Gastrocnemius medialis (tissue), 4 donors: ENCODE data around the gene NCR3LG1. TPM values are rescaled to one million over a fixed set of nuclear protein-coding genes. Genes with fewer than 3 reads are reported as not detected.

Experiments
- ATAC-seq, 2 donors: fragments of 150-250 bp; one replicate each; pipeline ENCODE4 v1.9.1; 2016
- DNase-seq, 2 donors: peaks; one replicate each; pipeline ENCODE4 v3.0.0-alpha.2; 2019
- H3K27ac ChIP-seq, 4 donors: fragments of 200-600 bp; sonication (generic); 1 replicate in 1 of 4; 2 replicates in 3 of 4; pipeline ENCODE4 v1.5.1; 2016 to 2018; ENCODE audit warnings: mild to moderate bottlenecking in 2 of 4, moderate library complexity in 1 of 4
- H3K27me3 ChIP-seq, 3 donors: fragments of 200-600 bp; sonication (generic) in 2 of 3; 1 replicate in 1 of 3; 2 replicates in 2 of 3; pipeline versions ENCODE4 v1.5.1 to v1.6.0; 2016 to 2019; ENCODE audit warnings: mild to moderate bottlenecking in 1 of 3, moderate library complexity in 1 of 3
- H3K36me3 ChIP-seq, 2 donors: fragments of 200-600 bp; sonication (generic) in 1 of 2; one replicate each; pipeline ENCODE4 v1.5.1; 2017 to 2018
- H3K4me1 ChIP-seq, 2 donors: fragments of 200-600 bp; sonication (generic) in 1 of 2; one replicate each; pipeline ENCODE4 v1.5.1; 2016 to 2017; ENCODE audit warnings: mild to moderate bottlenecking in 2 of 2
- H3K4me3 ChIP-seq, 4 donors: fragments of 200-600 bp; sonication (generic) in 3 of 4; 1 replicate in 1 of 4; 2 replicates in 3 of 4; pipeline ENCODE4 v1.5.1; 2016 to 2019; ENCODE audit warnings: mild to moderate bottlenecking in 2 of 4
- H3K9me3 ChIP-seq, 3 donors: fragments of 200-600 bp; sonication (generic) in 2 of 3; 1 replicate in 1 of 3; 2 replicates in 2 of 3; pipeline ENCODE4 v1.5.1; 2016 to 2019
- POLR2A ChIP-seq, 2 donors: fragments of 450-650 bp; IDR thresholded peaks; one replicate each; pipeline ENCODE4 v1.6.1; 2017; ENCODE audit warnings: antibody characterized with exemption in 2 of 2, mild to moderate bottlenecking in 2 of 2, moderate library complexity in 2 of 2
- in situ Hi-C, 4 donors: fragments of 200-750 bp; cut with MboI; loops; one replicate each; pipeline versions ENCODE4 v1.15.0 to v1.8.0; 2017; ENCODE audit warnings: low sequenced_read_pairs in 4 of 4
- intact Hi-C: fragments of 100-400 bp; cut with DNase I; formaldehyde crosslinking; loops from one replicate; pipeline ENCODE4 v1.15.1; 2023; ENCODE audit warnings: low total_unique reads
- total RNA-seq, 4 donors: library from RNA; depleted of rRNA; stranded (reverse); fragments of >200 nt; gene quantifications; one replicate each; pipeline versions ENCODE4 v1.1.0 to v1.2.3, GENCODE V29; 2016
- TF ChIP-seq, protein P1 (sequence below), 5 experiments: fragments of 450-650 bp in 3 of 5; fragments of 200-600 bp in 2 of 5; sonication (generic) in 2 of 5; IDR thresholded peaks in 4 of 5; conservative IDR thresholded peaks in 1 of 5; 1 replicate in 4 of 5; 2 replicates in 1 of 5; pipeline ENCODE4 v1.5.1; 2016 to 2019; ENCODE audit warnings: antibody characterized with exemption in 5 of 5, mild to moderate bottlenecking in 3 of 5, moderate library complexity in 3 of 5

NCR3LG1 gene, protein sequence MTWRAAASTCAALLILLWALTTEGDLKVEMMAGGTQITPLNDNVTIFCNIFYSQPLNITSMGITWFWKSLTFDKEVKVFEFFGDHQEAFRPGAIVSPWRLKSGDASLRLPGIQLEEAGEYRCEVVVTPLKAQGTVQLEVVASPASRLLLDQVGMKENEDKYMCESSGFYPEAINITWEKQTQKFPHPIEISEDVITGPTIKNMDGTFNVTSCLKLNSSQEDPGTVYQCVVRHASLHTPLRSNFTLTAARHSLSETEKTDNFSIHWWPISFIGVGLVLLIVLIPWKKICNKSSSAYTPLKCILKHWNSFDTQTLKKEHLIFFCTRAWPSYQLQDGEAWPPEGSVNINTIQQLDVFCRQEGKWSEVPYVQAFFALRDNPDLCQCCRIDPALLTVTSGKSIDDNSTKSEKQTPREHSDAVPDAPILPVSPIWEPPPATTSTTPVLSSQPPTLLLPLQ
- under 1 TPM; 0.07 to 0.95 (median 0.38) TPM for total RNA-seq

DNA sequence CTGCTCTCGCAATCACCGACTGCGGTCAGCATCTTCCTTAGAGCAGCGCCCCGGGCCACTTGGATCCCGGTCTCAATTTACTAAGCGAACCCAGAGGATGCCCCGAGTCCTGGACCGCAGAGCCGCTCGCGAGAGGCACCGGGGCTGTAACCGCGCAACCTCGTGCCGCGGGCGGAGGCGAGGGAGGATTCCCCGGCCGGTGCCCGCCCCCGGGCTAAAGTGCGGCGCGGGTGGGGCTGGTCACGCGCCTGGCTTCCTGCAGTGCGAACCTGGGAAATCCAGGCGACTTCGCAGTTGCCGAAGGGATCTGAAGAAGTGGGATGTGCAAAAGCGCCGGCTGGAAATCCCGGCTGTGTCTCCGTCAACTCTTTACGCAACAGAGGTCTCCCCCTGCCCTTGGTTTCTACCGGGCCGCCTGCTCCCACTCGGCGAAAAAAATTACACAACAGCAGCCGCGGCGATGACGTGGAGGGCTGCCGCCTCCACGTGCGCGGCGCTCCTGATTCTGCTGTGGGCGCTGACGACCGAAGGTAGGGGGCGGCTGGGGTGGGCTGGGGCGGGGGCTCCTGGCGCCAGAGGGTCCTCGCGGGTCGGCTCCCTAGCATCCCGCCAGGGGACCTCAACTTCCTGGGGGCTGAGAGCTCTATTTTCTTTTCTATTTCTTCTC lies at the start of gene NCR3LG1:
Gene NCR3LG1 (plus strand): TSS at position 291 of the 667 bp plus-strand sequence. CDS start 170 bp downstream, at position 461.
- TF ChIP-seq POLR2A (IDR thresholded peaks at IDR 0.05) = no peak
- no peaks in the 10 kb centered on the region for H3K36me3 ChIP-seq
- ATAC-seq (peak; percentile 47 to 48), DNase-seq (peak; percentile 9 to 29)
- in situ Hi-C loops (no loop called here), intact Hi-C loops (loop anchor here (2.0 to 10.0 kb wide), 3 partner anchors 75 to 274 kb away; partner anchors contain the start of genes NUCB2, PIK3C2A and RPS13)
- peaks cover 16 to 27% (median 25%) of the 10 kb centered on the region in 3 donors for H3K27me3 ChIP-seq
- H3K27ac ChIP-seq = peak within 1 kb of the TSS in 1 of 4 donors; percentile 37
- H3K4me3 ChIP-seq = peak within 1 kb of the TSS; percentile 52 to 65 (median 60)
- H3K9me3 ChIP-seq = no peaks in the 10 kb centered on the region
- H3K4me1 ChIP-seq = peaks cover 17 to 24% of the 10 kb centered on the region in 2 donors

DNA sequence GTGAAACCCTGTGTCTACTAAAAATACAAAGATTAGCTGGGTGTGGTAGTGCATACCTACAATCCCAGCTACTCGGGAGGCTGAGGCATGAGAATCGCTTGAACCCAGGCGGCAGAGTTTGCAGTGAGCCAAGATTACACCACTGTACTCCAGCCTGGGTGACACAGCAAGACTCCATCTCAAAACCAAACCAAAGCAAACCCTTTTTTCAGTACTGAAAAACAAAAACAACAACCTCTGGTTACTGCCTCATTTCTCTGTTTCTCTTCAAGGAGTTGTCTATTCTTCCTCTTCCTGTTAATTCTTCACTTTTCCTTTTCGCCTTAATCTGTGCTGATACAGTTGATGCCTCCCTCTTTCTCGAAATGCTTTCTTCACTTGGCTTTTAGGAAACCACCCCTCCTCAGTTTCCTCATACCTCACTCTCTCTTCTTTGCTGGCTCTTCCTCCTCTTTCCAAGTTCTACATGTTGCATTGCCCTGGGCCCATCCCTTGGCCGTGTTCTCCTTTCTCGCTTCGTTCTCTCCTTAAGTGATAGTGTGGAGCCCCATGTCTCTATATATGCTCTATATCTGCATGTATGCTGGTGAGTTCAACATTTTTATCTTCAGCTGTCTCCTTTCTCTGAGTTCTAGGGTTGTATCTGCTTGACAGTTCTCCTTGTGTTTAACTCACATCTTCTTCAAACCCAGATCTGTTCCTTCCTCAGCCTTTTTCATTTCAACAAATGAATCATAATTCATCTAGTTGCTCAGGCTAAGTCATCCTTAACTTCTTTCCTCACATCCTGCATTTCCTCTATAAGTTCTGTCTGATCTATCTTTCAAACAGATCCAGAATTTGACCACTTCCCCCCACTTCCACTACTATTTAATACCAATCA lies 38.0 kb upstream of the NCR3LG1 start:
- DNase-seq = no peak
- ATAC-seq = no peak
- Histone ChIP-seq H3K4me1 (no peaks in the 10 kb centered on the region), H3K27ac (no peak overlapping the region), H3K9me3 (no peaks in the 10 kb centered on the region), H3K36me3 (peaks cover 0 to 61% of the 10 kb centered on the region in 2 donors), H3K27me3 (no peaks in the 10 kb centered on the region), H3K4me3 (no peak overlapping the region)
- in situ Hi-C loops (no loop called here), intact Hi-C loops (no loop called here)
- TF ChIP-seq, protein P1, sequence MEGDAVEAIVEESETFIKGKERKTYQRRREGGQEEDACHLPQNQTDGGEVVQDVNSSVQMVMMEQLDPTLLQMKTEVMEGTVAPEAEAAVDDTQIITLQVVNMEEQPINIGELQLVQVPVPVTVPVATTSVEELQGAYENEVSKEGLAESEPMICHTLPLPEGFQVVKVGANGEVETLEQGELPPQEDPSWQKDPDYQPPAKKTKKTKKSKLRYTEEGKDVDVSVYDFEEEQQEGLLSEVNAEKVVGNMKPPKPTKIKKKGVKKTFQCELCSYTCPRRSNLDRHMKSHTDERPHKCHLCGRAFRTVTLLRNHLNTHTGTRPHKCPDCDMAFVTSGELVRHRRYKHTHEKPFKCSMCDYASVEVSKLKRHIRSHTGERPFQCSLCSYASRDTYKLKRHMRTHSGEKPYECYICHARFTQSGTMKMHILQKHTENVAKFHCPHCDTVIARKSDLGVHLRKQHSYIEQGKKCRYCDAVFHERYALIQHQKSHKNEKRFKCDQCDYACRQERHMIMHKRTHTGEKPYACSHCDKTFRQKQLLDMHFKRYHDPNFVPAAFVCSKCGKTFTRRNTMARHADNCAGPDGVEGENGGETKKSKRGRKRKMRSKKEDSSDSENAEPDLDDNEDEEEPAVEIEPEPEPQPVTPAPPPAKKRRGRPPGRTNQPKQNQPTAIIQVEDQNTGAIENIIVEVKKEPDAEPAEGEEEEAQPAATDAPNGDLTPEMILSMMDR (IDR thresholded peaks at IDR 0.05 in 4 of 5, conservative IDR thresholded peaks at IDR 0.05 in 1 of 5) = no peak
- no peak for TF ChIP-seq POLR2A (IDR thresholded peaks at IDR 0.05)

DNA sequence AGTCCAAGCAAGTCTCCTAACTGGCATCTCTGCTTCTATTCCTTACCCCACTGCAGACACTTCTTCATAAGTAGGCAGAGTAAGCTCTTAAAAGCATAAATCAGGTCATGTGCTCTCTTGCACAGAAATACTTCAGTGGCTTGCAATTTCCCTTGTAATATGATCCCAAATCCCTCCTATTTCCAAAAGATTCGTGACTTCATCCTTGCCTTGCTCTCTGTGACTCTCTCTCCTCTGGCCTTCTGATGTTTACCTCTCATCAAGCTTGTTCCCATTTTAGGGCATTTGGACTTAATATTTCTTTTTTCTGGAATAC lies 37.4 kb upstream of the NCR3LG1 start:
- Histone ChIP-seq H3K4me3 (no peak overlapping the region), H3K9me3 (no peaks in the 10 kb centered on the region), H3K36me3 (peaks cover 0 to 61% of the 10 kb centered on the region in 2 donors), H3K27me3 (no peaks in the 10 kb centered on the region), H3K27ac (no peak overlapping the region), H3K4me1 (no peaks in the 10 kb centered on the region)
- DNase-seq (no peak), ATAC-seq (no peak)
- in situ Hi-C loops (no loop called here), intact Hi-C loops (no loop called here)
- TF ChIP-seq, protein P1 (IDR thresholded peaks at IDR 0.05 in 4 of 5, conservative IDR thresholded peaks at IDR 0.05 in 1 of 5) = no peak
- TF ChIP-seq POLR2A (IDR thresholded peaks at IDR 0.05) = no peak

DNA sequence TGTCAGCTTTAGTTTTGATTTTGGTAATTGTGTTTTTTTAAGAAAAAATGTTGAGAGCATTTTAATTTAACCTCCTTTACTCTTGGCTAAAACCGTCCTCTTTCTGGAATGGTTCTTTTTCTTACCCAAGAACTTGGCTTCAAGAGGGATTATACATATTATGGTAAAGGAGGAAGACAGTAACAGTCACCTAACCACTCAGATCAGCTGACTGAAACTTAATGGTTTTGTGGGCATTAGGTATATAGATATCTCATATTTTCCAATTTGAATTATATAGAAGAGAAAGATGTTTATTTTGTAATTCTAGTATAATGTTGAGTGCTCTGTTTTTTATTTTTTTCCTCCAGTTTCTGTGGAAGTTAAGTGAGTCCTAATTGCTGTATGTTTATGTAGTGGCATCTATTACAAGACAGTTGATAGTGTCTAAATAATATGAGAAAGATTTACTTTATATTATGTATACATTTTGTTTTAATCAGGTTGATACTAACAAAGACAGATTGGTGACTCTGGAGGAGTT lies 36.6 kb upstream of the NCR3LG1 start:
- H3K36me3 ChIP-seq = peaks cover 0 to 56% of the 10 kb centered on the region in 2 donors
- no peak for ATAC-seq

More for the DNA sequence above, 36.6 kb upstream of the NCR3LG1 start:
- in situ Hi-C loops = no loop called here
- intact Hi-C loops = no loop called here
- H3K9me3 ChIP-seq = no peaks in the 10 kb centered on the region
- no peaks in the 10 kb centered on the region for H3K4me1 ChIP-seq
- no peak for DNase-seq
- no peaks in the 10 kb centered on the region for H3K27me3 ChIP-seq
- TF ChIP-seq POLR2A (IDR thresholded peaks at IDR 0.05) = no peak
- TF ChIP-seq, protein P1 (IDR thresholded peaks at IDR 0.05 in 4 of 5, conservative IDR thresholded peaks at IDR 0.05 in 1 of 5) = no peak
- no peak overlapping the region for H3K4me3 ChIP-seq
- no peak overlapping the region for H3K27ac ChIP-seq
